ENCODE measurements around the gene AMY2B.
"Not testable (repeated sequence)": the region's sequence is repeated elsewhere in the genome, so short reads cannot be mapped to it uniquely, and the experiment has no call there.

The AMY2B gene

GRCh38 chr1:103602740-103603139 is 31.4 kb downstream of the AMY2B start:
- H3K27ac ChIP-seq, H3K4me3 ChIP-seq: not testable (repeated sequence)

DNA sequence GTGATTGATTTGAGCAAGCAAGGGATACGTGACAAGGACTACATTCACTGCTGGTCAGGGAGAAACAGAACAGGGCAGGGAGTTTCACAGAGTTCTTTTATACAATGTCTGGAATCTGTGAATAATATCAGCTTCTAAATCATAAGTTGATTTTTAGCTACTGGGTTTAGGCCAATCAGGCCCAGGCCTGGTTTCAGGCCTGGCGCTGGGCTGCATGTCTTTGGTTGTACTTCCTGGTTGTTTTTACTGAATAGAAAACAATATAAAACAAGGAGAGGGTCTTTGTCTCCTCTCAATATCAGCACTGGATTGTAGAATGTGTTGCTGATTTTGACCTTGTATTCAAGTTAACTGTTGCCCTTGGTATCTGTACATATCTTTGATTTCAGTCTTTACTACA is 45.0 kb downstream of the AMY2B start:
- H3K27ac ChIP-seq, result no peak overlapping the region
- H3K4me3 ChIP-seq, result no peak overlapping the region

DNA sequence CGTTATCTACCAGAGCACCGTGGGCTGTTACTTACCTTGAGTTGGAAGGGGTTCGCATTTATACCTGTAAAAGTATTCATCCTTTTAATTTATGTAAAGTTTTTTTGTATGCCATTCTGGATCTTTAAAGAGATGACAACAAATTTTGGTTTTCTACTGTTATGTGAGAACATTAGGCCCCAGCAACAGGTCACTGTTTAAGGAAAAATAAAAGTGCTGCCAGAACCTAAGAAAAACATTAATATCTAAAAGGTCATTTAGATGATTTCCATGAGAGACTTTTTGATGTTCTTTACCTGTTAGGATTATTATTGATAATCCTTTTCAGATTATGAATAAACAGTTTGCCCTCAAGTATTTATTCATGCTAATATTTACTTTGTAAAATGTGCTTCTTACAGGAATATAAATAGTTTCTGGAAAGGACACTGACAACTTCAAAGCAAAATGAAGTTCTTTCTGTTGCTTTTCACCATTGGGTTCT is 45.6 kb downstream of the AMY2B start, which contains the start of gene AMY2A:
TSS of gene AMY2A (plus strand) at position 434 of the 484 bp plus-strand sequence. CDS start at position 448, 14 bp downstream.
- not testable (repeated sequence) for H3K4me3 ChIP-seq, H3K27ac ChIP-seq

DNA sequence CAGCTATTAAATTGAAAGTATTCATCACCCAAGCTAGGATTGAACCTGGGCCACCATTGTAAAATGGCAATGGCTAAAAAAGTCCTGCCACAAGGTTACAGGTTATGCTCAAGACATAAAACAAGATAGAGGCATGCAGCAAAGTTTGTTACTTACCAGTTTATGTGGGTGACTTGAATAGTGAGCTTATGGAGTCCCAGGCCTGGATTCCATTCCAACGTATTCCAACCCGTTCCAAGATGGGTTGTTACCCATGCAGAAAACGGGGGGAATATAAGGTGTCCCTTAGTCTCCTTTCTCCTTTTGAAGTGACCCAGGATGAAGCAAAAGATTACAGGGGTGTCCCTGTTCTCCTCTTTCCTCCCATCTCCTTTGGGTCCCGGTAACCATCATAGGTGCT is 56.0 kb downstream of the AMY2B start:
- H3K27ac ChIP-seq, H3K4me3 ChIP-seq: not testable (repeated sequence)
